Activated effector memory CD4-positive, alpha-beta T cell treated with Interleukin-2 at 50 U/mL for 16 hours (primary cell): ENCODE measurements around the gene REV1.
"Not testable (repeated sequence)": the region's sequence is repeated elsewhere in the genome, so short reads cannot be mapped to it uniquely, and the experiment has no call there.

ENCODE experiments used
- DNase-seq: peaks from one replicate; pipeline ENCODE4 v3.0.0-alpha.2; 2020

The REV1 gene

DNA sequence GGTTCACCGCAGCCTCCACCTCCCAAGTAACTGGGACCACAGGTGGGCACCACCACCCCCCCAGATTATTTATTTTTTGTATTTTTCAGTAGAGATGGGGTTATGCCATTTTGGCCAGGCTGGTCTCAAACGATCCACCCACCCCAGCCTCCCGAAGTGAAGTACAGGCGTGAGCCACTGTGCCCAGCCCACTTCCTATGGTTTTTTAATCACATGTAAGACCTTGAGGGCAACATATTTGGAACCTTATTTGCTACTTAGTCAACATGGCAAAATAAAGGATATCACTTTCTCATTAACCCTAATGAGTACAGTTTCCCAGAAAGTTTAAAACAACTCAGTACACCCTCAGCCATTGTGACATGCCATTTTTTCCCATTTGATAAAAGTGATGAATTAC lies 88.0 kb downstream of the REV1 start:
- DNase-seq, result no peak

- no peak for DNase-seq
Observed at GRCh38 chr2:99399795-99400194, 90.0 kb downstream of the REV1 start.

GRCh38 chr2:99399063-99399462 lies 90.8 kb downstream of the REV1 start:
- no peak for DNase-seq

- DNase-seq, result no peak
Observed at GRCh38 chr2:99398303-99398702, 91.5 kb downstream of the REV1 start.

GRCh38 chr2:99397266-99397920 lies 92.4 kb downstream of the REV1 start:
- no peak for DNase-seq

DNA sequence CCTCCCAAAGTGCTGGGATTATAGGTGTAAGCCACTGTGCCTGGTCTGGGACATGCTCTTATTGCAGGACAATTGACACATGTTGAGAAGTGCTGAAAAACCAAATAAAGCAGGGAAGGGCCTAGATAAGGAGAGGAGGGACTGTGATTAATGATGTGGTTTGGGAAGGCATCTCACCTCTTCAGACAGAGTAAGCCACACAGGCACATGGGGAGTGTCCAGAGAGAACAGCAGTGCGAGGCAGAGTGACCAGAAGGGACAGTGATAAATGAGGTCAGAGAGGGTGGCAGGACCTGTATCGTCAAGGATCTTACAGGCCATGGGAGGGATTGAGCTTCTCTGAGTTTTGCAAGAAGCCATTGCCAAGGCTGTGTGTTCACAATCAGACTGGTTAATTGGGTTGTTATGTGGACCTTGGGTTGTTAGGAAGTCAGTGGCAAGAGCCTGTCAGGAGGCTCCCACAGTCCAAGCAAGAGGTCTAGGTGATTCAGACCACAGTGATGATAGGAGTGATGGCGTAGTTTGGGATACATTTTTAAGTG lies 94.2 kb downstream of the REV1 start:
- no peak for DNase-seq

DNA sequence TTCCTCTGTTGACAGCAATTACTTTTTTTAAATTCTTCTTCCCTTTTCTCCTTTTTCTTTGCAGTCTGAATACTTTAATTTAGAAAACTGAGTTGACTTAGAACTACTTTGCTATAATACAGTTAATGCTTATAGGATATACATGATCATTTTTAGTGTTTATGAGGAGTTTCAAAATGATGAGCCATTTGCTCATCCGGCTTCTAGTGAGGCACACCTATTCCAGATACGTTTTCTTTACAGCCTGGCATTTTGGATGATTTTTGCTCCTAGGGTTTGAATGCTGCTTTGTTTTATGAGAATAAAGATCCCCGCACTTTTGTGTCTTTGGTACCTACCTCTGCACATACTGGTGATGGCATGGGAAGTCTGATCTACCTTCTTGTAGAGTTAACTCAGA lies 99.9 kb downstream of the REV1 start:
- DNase-seq, result no peak

DNA sequence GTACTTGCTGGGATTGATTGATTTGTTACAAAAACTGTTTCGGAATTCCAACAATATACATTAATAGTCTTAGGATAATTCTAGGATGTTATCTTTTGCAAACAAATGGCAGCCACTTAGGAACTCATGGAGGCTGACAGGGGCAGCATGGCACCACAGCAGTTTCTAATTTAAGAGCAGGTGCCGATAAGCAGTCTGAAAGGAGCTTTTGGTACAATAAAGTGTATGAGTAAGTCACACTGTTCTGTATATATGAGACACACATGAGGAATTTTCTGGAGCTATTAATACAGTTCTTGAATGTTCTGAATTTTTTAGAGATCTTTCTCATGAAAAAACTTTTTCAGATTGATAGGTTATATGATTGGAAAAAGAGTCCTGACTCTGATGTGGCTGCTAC lies 100.4 kb downstream of the REV1 start:
- no peak for DNase-seq

DNA sequence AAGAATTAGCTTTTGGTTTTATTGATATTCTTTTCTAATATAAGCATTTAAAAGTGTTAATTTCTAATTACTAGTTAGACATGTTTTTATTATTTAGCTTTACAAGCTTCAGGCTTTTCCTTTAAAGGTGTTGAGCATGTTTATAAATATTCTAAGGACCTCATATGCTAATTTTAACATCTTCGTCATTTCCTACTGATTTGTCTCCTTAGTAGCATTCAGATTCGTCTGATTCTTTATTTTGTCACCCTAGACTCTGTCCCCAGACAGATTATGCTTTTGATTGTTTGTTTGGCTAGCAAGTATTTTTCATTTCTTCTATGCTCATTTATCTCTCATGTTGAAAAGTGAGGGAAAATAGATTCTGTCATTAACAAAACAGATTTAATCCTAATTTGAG lies 100.9 kb downstream of the REV1 start:
- DNase-seq, result no peak

- no peak for DNase-seq
Observed at GRCh38 chr2:99386011-99386410, 103.8 kb downstream of the REV1 start.

GRCh38 chr2:99382143-99382542 lies 107.7 kb downstream of the REV1 start:
- no peak for DNase-seq

DNA sequence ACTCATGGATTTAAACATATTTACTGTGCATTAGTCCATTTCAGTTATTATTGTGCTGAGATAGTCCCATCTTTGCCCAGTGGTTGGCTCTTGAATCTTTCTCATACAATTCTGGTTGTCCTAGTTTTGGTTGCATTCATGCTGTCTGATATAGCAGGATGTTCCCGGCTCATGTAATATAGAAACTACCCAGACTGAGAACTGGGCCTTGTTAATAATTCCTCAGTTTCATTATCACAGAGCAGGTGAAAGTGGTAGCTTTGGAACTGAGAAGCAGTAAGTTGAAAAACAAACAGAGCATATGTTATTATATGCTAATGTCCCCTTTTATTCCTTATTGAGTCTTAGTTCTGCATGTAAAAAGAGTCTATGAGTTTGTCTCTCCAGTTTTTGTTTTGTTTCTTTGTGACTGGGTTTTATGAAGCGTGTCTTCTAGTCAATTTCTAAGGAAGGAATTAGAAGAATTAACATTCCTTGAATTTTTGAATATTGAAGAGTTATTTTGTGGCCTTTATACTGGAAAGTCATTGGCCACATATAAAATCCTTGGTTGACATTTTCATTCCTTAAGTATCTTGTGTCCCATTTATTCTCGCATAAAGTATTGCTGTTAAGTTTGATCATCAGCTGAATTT lies 109.3 kb downstream of the REV1 start:
- DNase-seq, result no peak

GRCh38 chr2:99377879-99378278 lies 111.9 kb downstream of the REV1 start:
- no peak for DNase-seq

- DNase-seq, result no peak
Observed at GRCh38 chr2:99376254-99376864, 113.5 kb downstream of the REV1 start.

DNA sequence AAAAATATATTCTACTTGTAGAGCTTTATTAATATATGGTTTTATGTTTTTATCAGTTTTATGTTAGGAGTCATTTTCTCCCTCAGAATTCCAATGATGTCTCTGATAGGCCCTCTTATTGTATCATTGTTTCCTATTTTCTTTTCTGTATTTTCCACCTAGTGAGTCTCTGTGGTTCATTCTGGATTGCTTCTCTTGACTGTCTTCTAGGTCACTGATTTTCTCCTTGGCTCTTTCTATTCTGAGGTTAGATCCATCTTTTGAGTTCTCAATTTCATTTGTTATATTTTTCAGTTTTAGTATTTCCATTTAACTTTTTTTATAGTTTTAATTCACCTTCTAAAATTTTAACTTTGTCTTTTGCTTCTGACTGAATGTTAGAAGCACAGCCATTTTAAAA lies 115.1 kb downstream of the REV1 start:
- no peak for DNase-seq

DNA sequence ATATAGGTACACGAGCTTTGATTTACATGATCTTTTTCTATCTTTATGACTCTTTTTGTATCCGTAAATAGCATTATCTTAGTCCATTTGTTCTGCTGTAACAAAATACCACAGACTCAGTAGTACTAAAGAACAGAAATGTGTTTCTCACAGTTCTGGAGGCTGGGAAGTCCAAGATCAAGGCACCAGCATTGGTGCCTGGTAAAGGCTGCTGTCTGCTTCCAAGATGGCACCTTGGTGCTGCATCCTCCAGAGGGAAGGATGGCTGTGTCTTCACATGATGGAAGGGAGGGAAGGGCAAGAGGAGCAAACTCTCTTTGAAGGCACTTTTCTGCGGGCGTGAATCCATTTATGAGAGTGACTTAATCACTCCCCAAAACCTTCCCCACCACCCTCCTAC lies 116.7 kb downstream of the REV1 start:
- DNase-seq, result no peak

DNA sequence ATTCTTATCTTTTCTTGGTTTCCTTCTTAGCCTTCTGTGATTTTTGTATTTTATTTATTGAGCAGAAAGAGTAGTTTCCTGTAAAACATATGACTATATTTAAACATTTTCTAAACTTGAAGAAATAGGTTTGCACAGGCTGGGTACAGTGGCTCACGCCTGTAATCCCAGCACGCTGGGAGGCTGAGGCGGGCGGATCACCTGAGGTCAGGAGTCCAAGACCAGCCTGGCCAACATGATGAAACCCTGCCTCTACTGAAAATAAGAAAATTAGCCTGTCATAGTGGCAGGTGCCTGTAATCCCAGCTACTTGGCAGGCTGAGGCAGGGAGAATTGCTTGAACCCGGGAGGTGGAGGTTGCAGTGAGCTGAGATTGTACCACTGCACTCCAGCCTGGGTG lies 121.0 kb downstream of the REV1 start:
- not testable (repeated sequence) for DNase-seq

DNA sequence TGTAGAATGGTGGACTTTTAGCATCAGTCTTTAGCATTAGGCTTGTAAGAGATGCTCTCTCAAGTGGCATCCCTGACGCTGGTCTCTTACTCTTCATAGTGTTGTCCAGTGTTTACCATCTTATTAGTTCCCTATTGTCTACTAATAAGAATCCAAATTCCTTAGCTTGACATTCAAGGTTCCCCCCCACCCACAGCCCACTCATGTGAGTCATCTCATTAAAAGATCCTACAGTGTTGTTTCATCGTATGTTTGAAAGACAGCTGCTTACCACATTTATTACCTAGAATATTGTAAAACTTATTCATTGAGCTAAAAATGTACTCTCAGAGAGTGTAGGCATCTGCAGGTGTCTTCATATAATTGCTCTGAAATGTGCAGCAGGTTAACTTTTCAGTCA lies 124.2 kb downstream of the REV1 start:
- no peak for DNase-seq

DNA sequence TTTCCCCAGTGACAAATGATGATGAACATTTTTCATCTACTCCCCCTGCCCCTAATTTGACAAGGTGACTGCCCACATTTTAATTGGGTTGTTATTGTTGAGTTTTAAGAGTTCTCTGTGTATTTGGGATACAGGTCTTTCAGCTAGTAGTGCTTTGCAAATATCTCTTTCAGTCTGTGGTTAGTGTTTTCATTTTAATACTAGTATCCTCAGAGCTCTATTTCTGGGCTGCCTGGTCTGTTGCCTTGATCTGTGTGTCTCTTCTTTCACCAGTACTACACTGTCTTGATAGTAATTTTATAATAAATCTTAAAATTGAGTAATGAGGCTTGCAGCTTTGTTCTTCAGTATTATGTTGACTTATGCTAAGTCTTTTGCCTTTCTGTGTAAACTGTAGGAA lies 133.0 kb downstream of the REV1 start:
- DNase-seq, result no peak

DNA sequence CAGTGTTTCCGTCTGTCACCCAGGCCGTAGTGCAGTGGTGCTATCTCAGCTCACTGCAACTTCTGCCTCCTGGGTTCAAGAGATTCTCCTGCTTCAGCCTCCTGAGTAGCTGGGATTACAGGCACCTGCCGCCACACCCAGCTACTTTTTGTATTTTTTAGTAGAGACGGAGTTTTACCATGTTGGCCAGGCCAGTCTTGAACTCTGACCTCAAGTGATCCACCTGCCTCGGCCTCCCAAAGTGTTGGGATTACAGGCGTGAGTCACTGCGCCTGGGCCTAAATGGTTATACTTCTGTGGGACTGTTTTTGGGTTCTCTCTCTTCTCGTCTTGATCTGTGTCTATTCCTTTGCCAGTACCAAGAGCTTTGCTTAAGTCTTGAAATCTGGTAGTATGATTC lies 135.0 kb downstream of the REV1 start:
- not testable (repeated sequence) for DNase-seq

DNA sequence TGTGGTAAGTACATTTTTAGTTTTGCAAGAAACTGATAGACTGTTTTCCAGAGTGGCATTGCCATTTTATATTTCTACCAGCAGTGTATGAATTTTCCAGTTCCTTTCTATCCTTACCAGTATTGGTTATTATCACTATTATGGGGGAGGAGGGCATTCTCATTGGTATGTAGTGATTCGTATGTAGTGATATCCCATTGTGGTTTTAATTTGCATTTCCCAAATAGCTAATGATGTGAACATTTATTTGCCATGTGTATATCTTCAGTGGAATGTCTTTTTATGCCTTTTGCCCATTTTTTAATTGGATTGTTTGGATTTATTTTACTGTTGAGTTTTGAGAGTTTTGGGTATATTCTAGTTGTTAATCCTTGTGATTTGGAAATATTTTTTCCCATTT lies 135.7 kb downstream of the REV1 start:
- DNase-seq, result no peak
